NCI-H1436 (cell line): ENCODE data around the gene RXRA.

ENCODE experiments used
- DNase-seq: peaks from one replicate; lab custom pipeline; 2025; lab: John Stamatoyannopoulos, UW

Gene RXRA

DNA sequence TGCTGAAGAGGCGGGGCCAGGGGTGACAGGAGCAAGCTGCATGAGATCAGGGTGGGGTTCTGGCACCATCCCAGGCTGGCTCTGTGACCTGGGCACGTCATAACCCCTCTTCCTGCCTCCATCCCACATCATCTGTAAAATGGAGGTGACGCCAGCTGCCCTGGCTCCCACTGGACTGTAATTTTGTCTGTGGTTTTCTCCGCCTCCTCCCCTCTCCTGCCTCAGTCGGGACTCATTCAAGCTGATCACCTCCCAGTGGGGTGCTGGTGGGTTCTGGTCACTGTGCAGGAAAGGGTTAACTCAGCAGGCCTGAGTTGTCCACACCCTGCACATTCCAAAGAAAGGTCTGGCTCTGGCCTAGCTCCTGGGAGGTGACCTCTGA is 128.2 kb downstream of the RXRA start:
- DNase-seq = no peak

DNA sequence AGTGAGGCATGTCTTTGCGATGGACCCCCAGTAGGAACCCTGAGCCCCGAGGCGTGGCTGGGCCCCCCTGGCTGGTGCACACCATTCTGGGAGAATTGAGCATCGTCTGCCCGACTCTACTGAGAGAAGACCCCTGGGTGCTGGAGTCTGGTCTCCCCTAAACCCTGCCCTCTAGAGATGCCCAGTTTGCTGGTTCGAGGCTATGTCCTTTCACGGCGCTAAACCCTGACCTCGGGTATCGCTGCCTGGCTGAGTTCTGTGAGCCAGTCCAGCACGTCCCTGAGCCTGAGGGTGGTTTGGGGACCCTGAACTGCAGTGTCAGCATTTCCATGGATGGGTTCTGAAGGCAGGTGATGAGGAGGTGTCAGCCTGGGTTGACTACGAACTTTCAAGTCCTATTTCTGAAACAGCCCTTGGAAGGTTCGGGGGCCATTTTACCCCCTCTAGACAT is 128.8 kb downstream of the RXRA start:
- DNase-seq = no peak

DNA sequence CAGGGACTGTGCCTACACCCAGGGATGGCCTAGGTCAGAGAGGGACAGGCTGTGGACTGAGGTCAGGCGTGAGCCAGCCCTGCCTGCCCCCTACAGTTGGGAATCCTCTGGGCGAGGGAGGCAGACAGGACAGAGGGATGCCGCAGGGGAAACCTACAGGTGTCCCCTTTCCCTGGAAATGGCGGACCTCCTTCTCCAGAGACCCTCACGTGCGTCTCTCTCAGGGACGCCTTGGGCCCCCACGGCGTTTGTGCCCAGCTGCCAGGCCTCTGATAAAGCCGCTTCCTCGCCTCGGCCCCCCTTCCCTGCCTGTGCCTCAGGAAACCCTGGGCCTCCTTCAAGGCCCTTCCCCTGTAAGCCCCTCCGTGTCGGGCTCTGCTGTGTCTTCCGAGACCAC is 129.3 kb downstream of the RXRA start:
- no peak for DNase-seq

DNA sequence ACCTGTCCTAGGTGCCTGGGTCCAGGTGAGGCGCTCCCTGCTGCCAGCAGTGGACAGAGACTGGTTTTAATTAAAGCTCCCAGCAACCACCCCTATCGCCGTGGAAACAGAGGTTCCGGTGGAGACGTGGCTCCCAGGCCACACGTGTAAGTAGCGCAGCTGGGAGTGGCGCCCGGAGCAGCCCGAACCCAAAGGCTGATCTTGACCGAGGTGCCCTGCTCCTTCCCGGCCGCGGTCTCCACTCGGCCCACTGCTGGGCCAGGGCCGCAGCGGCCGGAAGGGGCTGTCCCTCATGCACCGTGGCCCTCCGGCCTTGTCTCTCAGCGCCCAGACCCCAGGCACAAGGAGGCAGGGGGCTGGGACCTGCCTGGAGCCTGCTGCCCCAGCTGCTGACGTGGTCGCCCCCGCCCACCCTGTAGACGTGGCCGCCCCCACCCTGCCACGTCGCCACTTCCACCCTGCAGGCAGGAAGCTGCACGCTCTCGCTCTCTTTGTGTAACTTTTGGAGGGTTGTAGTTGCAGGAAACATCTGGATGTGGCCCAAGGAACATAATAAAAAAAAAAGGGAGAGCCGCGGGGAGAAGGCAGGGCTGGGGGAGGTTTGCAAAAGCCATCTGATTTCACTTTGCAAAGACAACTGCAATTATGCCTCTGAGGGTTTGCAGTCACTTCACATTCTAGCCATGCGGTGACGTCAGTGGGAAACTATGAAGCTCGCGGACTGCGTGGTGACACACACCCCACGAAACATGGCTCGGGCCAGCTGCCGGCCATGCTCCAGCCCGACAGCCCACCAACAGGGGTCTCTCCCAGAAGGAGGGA is 129.9 kb downstream of the RXRA start:
- DNase-seq = no peak

DNA sequence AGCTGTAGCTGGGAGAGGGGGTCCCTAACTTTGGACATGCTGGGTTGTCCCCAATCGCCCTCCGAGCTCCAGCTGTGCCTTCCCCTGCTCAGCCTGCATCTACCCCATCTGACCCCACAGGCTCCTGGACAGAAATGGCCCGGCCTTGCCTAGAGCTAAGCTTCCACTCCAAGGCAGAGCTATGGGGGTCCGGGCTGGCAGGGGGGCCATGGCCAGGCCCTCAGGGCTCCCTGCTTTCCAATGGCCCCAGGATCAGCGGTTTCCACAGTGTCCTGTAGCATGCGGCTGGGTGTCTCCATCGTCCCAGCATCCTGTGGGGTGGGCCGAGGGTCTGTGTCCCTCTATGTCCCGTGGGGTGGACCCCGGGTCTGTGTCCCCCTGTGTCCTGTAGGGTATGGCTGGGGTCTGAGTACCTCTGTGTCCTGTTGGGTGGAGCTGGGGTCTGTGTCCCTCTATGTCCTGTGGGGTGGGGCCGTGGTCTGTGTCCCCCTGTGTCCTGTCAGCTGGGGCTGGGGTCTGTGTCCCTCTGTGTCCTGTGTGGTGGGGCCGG is 130.6 kb downstream of the RXRA start:
- DNase-seq = no peak

DNA sequence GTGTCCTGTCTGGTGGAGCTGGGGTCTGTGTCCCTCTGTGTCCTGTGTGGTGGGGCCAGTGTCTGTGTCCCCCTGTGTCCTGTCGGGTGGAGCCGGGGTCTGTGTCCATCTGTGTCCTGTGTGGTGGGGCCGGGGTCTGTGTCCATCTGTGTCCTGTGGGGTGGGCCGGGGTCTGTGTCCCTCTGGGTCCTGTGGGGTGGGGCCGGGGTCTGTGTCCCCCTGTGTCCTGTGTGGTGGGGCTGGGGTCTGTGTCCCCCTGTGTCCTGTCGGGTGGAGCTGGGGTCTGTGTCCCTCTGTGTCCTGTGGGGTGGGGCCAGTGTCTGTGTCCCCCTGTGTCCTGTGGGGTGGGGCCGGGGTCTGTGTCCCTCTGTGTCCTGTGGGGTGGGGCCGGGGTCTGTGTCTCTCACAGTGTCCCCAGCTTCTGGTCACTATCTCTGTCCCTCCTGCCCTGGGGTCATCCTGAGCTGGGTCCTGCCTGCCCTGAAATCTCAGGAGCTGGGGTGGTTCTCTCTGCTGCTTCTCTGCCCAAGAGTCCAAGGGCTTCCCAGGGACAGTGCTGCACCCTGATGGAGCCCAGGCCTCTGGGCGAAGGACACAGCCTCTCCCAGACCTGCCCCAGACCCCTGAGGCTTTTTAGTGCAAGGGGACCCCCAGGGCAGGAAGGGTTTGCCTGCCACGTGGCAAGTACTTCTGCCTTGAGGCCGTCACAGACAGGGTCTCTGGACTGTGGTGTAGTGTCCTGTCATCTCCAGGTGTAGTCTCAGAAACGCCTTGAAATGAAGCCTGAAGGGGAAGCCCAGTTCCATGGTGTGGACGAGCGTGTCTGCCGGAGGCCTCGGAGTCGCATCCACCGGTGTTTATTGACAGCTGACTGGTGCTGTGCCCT is 131.3 kb downstream of the RXRA start:
- no peak for DNase-seq

DNA sequence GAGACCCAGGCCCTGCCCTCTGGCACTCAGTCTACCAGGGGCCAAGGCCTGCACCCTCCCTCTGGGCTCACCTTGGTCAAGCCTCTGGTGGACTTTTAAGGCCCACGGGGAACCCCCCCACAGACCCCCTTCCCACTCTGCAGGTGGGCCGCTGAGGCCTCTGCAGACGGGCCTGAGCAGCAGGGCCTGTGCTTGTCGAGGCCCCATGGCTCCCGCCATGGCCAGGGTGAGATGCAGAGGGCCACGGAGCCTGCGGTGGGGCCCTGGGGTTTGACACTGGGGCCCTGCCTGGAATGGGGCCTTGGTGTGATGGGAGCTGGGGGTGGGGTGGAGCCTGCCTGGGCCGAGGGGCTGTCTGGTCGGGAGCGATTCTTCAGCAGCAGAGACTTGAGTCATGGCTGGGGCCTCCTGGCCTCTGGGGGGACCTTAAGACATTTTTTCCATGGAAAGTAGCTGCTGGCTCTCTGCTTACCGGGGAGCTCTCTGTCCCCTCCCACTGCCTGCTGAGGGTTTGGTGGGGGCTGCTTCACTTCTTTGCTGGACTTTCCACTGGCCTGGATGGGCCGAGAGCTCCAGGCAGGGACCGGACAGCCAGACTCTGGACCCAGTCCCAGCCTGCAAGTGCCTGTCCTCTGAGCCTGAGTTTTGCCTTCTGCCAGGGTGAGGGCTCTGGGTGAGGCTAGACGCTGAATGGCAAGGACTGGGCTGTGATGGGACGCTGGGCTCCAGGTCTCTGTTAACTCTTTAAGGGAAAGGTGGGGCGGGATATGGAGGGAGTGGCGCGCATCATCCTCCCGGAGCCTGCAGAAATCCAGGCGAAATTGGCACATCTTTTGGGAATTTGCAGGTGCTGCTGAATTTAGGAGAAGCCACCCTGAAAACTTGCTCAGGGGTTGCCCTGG is 132.2 kb downstream of the RXRA start:
- no peak for DNase-seq

DNA sequence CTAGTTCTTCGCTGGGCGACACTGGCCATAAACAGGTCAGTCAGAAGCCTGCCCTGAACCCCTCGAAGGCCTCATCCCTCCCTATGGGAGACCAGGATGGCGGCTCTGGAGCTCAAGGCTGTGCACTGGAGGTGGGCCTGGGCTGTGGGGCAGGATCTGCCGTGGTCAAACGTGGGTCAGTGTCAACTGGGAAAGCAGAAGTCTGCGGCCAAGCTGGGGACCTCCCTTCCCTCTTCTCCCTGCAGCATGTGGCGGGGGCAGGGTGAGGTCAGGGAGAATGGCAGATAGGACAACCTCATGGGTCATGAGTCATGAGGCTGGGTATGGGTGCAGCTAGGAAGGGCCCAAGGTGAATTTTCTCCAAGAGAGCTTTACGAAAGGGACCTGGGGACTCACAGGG is 132.9 kb downstream of the RXRA start:
- DNase-seq = no peak

DNA sequence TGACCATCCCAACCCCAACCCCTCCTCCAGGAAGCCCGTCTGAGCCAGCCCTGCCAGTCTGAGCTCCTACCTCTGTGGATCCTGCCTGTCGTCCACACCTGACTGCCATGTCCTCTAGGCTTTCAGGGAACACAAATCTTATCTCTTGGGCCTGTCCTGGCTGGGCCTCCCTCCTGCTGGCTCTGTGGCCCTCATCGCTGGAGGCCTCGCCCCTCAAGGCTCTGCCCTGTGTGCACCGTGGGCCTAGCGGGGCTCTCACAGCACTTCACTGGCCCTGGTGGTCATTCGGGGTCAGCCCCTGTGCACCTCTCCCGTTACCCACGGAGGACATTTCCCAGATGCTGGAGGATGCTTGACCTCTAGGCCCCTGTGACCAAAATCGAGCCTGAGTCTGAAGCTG is 133.3 kb downstream of the RXRA start:
- DNase-seq = no peak

DNA sequence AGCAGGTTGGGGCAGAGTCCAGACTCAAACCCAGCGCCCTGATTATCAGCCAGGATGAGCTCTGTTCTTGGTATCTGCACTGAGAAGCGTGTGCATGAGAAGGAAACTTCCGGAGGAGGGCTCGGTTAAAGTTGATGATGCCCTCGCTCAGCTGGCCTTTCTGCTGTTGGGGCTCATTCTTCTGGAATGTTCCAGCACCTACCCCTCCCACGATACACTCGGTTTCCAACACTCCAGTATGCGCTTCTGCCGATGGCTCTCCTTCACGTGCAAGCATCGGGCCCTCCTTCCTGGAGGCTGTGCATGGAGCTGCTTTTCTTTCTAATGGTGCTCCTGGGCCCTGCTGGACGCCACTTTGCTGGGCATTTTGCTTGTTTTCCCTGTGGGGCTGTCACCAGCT is 134.0 kb downstream of the RXRA start:
- DNase-seq = no peak

DNA sequence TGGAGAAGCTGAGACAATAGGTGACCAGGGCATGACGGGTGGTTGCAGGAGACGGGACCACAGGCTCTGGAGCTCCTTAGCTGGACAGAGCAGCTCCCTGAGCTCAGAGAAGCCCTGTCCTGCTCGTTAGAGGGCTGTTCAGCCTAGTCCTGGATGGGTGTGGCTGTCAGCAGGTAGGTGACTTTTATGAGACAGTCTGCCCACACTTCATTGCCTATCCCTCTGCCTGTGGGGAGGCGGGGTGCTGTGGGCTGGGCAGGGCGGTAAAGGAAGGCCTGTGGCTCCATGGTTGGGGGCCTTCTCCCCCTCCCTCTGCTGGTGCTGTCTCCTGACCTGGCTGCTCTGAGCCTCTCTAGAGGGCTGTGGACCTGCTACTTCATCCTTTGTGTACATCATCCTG is 134.6 kb downstream of the RXRA start:
- no peak for DNase-seq

DNA sequence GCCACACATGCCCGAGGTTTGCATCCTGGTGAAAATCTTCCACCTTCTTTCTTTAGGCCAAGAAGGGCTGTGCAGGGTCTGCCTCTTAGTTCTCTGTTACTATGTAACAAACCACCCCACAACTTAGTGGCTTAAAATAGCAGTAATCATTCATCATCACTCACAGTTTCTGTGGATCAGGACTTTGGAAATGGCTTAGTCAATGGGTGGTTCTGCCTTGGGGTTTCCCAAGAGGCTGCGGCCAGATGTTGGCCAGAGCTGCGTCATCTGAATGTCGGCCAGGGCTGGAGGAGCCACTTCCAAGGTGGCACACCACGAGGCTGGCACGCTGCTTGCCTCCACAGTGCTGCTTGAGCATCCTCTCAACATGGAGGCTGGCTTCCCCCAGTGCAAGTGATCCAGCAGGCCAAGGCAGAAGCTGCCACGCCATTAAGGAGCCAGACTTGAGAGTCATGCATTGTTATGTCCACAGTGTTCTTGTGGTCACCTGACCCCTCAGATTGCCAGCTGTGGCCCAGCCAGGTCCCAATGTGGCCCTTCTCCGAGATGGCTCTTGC is 135.2 kb downstream of the RXRA start:
- DNase-seq = no peak

DNA sequence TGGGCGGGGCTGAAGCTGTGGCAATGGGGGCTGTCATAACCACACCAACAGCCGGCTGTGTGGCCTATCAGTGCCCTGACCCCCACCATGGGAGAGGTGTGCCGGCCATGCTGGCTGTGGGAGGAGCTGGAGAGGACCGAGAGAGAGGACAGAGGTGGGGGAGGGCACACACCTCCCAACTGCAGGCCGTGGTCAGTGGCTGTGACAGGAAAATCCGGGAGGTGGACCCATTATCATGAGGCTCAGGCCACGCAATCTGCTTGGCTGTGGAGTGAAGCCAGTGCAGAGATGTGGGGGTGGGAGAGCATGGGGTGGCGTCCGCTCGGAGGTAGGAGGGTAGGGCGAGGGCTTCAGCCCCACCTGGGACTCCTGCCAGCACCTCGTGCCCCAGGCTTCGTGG is 136.1 kb downstream of the RXRA start:
- DNase-seq = no peak

DNA sequence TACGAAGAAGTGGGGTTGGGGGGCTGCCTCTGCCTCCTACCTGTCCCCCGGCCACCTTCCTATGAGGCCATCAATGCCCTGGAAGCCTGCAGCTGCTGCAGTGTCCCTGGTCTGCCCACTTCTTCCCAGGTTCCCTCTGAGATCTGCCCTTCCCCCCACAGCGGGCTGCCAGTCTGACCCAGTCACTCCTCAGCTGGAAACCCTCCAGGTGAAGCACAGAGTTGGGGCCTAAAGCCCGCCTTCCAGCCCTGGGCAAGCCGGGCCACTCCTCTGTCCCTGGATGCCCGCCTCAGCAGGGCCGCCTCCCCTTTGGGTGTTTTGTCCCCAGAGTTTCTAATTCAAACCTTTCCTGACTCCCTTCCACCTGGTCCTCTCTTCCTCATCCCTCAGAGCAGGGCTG is 137.0 kb downstream of the RXRA start:
- DNase-seq = no peak

DNA sequence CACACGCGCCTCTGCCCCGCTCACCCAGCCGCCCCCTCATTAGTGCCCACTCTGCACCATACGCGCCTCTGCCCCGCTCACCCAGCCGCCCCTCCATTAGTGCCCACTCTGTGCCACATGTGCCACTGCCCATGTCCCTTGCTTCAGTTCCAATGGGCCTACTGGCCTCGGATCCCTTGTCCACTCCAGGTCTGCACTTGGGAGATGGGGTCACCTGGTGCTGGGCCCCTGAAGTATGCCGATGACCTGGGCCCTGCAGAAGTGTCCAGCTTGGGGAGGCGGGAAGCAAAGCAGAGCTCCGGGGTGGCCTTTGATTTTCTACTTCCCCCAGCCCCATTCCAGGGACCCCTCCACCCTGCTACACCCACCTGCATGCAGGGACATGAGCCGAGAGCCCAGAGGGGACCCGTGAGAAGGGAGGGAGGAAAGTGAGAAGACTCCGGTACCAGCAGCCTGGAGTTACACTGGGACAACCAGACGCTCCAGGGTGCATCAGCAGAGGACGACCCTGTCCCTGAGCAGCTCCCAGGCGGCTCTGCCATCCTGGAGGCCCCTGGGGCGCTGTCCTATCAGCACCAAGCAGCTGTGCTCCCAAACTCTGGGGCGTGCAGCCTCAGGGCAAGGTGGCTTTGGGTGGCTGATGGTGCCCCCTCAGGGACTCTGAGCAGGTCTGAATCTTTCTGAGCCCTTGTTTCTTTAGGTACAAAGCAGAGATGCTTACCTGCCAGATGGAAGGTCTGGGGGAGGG is 140.8 kb downstream of the RXRA start:
- no peak for DNase-seq

DNA sequence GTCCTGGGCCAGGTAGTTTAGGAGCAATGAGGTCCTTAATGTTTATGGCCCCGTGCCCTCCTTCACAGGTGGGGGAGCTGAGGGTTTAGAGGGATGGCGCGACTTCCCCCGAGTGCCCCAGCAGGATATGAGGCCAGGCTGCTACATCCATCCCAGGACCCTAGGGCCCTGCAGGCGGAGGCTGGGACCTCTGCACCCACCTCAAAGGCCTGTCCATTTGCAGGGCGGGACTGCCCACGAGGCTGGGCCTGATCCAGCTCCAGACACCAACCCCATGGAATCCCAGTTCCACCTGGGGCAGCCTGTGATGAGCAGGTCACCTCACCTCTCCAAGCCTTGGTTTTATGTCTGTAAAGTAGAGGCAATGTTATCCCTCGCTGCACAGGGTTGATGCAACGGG is 142.1 kb downstream of the RXRA start:
- no peak for DNase-seq

DNA sequence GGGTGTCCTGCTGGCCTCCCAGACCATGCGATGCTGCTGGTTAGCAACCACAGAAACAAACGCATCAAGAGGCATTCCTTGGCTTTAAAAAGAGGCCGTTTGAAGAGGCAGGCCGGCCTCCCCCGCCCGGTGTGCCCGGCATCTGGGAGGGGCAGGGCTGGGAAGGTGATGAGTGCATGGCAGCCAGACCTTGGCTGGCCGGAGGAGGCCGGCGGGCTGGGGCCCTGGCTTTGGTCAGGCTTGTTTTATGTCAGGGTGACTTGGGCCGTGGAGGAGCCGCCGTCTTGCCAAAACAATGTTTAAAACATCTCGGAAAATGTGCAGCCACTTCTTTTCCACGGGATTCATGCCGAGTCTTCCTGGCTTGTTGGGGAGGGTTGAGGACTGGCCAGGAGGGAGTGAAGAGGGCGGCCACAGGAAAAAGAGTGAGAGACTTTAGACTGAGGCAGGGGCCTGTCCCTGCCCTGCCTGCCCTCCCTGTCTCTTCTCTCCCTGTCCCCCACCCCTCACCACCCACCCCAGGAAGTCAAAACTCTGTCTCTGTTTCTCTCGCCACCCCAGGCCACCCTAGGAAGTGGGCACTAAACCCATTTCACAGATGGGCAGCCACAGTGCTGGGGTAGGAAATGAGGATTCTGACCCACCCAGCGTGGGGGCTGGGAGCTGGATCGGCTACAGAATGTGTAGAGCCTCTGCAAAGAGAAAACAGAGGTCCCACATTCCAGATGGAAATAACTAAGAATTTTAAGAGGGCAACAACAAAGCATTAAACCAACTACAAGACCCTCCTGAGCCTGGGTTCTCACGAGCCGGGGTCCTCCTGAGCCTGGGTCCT is 143.0 kb downstream of the RXRA start:
- DNase-seq = no peak

DNA sequence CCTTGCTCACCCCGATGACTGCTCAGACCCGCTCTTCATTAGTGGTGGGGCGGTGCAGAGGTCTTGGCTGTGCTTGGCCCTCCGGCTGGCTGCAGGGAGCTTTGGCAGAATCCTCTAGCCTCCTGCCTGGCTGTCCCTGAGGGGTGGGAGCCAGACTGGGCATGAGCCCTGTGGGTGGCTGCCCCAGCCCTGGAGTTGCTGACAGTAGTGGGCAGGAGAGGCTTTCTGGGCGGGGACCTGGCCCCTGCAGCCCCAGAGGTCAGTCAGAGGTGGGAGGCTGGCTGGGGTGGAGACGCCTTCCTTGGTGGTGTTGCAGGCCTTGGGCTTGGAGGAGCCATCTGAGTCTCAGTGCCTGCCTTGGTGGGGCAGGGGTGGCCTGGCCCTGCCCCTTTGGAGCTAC is 146.0 kb downstream of the RXRA start:
- no peak for DNase-seq

DNA sequence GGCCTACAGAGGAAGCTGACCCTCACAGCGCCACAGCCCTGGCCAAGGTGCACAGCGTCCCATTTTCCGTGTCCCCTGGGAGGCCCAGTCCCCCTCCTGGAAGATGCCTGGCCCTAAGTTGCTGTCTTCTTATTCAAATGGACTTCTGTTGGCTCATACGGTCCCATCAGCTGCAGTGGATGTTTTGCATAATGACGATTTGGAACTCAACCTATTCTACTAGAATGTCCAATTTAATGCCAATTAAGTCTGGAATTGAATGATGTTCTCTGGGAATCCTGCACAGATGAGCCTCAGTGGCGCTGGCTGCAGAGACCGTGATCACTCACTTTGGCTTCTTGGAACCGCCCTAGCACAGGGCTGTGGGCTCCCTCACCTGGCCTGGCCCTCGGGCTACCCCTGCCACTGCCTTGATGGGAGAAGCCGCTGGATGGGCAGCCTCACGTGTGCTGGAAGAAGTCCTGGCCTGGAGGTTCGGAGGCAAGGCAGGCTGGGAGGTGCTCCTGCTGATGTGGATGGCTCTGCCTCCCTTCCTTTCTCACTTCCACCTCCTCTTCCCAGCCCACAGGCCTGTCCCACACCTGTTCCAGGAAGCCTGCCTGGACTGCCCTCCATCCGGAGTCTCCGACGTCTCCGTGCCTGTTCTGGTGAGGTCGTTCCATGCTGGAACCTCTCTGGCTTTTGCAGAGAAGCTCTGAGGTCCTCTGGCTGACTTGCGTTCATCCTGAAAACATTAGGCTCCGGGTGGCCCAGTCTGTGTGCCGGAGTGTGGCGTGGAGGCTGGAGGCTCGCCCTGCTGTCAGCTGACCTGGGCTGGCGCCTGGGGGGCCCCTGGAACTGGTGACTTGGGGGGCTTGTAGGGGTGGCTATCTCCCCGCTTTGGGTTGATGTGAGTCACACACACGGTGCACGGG is 147.1 kb downstream of the RXRA start:
- DNase-seq = no peak
